HG03469 (cell line): Measurements from ENCODE around the gene CNP.
"Not testable (repeated sequence)": the region's sequence is repeated elsewhere in the genome, so short reads cannot be mapped to it uniquely, and the experiment has no call there.

Source experiments
- ATAC-seq: cut with Tn5 transposase; IDR thresholded peaks from one replicate; pipeline ENCODE4 v1.9.1; 2021; ENCODE audit warnings: mild to moderate bottlenecking, moderate library complexity, moderate number of reproducible peaks; ENCODE audit not compliant: unreplicated experiment

Gene CNP

GRCh38 chr17:41966463-41967140 is at the start of gene CNP:
Gene CNP (plus strand): TSS chr17:41966795. CDS start chr17:41966885, 90 bp downstream.
- no peak for ATAC-seq

GRCh38 chr17:41917192-41917591 is 49.4 kb upstream of the CNP start:
- no peak for ATAC-seq

DNA sequence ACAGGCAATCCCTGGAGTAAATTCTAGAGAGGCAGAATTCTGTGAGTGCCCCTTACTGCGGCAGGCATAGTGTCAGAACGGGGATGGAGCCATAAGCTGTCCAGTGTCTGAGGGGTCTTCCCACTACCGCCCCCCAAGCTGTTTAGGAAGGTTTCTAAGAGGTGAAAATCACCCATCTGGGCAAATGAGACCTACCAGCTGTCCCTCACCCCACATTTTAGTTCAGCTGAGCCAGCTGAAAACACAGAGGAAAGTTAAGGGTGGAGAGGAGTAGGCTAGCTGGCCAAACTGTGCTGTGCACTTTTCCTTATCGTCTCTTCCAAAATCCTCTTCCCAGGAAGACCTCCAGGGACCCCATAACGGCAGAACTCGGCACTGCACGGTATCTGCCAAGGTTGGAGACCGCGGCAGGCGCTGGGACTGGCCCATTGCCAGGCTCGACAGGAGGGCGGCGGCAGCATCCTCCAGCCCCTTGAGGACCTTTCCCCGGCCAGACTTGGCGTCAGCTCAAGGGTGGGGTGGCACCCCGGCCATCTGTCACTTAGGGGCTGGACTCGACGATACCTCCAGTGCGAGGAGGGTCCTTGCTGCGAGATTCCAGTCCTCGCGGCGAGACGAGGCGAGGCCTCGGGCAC is 48.8 kb upstream of the CNP start:
- no peak for ATAC-seq

- peak; percentile 88 for ATAC-seq
Observed at GRCh38 chr17:41918314-41919164, 48.1 kb upstream of the CNP start, which contains the start of gene ACLY. Gene ACLY (minus strand): TSS chr17:41918951. CDS start chr17:41913873, 5,078 bp downstream.

- no peak for ATAC-seq
Observed at GRCh38 chr17:41919165-41919817, 47.3 kb upstream of the CNP start.

- no peak for ATAC-seq
Observed at GRCh38 chr17:41919840-41920579, 46.6 kb upstream of the CNP start.

GRCh38 chr17:41920580-41920955 is 46.0 kb upstream of the CNP start:
- ATAC-seq, result no peak

DNA sequence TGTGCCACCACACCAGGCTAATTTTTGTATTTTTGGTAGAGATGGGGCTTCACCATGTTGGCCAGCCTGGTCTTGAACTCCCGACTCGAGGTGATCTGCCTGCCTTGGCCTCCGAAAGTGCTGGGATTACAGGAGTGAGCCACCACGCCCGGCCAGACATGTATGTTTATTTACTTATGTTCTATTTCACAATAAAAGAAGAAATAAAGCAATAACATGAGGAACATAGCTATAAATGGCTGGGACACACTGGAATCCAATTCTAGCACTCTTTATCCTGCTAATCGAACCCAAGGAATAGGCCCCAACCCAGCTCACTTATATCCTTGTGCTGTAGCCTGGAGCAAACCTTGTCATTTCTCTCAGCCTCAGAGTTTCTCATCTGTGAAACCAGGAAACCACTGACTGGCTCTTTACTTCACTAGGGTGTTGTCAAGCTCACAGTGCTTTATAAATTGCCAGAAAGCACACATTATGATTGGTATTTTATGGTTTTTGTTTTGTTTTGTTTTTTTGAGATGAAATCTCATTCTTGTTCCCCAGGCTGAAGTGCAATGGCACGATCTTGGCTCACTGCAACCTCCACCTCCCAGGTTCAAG is 40.5 kb upstream of the CNP start:
- ATAC-seq, result no peak

GRCh38 chr17:41928693-41929251 is 37.8 kb upstream of the CNP start:
- ATAC-seq, result no peak

GRCh38 chr17:41930009-41930832 is 36.4 kb upstream of the CNP start, which contains the start of gene ODAD4:
Gene ODAD4 (plus strand): TSS chr17:41930617. CDS start chr17:41930724, 107 bp downstream.
- ATAC-seq, result peak; percentile 70

GRCh38 chr17:41930833-41931156 is 35.8 kb upstream of the CNP start:
- ATAC-seq, result not testable (repeated sequence)

GRCh38 chr17:41931715-41932114 is 34.9 kb upstream of the CNP start:
- ATAC-seq, result not testable (repeated sequence)

DNA sequence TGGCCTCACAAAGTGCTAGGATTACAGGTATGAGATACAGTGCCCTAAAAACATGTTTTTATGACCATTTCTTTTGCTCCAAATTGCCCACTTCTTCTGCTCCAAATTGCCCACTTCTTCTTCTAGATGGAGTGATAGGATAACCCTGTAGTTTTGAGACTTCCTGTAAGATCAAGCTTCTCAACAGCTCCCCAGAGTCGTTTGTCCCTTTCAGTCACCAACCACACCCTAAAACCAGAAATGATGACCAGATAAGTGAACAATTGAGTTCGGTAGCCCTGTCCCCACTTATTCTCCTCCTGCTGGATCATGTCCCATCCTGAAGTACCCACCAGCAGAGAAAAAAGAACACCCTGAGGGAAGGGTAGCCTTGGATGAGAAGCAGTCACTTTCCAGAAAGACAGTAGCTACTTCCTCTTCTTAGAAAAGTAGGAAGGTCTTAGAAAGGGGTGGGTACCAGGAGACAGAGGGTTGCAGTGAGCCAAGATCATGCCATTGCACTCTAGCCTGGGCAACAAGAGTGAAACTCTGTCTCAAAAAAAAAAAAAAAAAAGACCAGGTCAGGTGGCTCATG is 33.7 kb upstream of the CNP start:
- no peak for ATAC-seq

- ATAC-seq, result no peak
Observed at GRCh38 chr17:41935641-41936040, 31.0 kb upstream of the CNP start.

DNA sequence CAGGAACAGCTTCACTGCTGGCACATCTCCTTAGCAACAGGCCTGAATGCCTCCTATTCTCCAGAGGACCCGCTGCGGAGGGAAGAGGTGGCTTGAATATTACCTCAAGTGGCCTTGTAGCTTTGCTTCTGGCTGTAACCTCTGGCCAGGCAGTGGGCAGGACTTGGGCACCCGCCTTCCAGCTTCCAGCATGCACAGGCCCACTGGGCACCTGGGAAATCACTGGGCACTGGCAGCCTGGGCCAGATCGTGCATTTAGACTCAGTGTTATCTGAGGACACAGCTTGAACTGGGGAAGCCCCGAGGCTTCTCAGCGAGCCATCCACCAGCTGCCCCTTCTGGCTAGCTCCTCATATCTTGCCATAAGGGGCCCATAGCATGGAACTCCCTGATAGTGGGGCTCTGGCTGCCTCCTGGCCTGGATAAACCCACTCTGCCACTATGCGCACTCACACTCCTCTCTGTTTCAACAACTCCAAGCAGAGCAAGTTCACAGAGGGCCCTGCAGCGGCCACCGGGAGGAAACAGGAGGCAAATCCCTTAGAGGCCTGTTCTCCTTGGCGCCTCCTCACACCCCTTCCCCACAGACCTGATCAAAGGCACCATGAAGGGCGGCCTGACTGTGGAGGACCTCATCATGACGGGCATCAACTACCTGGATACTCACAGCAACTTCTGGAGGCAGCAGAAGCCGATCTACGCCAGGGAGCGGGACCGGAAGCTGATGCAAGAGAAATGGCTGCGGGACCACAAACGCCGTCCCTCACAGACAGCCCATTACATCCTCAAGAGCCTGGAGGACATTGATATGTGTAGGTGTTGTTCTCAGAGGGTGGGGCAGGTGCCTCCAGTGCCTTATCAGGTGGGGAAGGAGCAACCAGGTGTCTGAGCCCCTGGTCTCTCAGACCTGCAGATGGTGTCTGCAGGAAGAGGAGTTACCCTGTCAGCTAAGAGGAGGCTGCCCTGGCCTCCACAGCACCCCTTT is 28.3 kb upstream of the CNP start:
- ATAC-seq, result no peak

GRCh38 chr17:41939044-41939692 is 27.4 kb upstream of the CNP start:
- no peak for ATAC-seq

- ATAC-seq, result no peak
Observed at GRCh38 chr17:41939693-41940090, 26.9 kb upstream of the CNP start.
